Smooth muscle cell (in vitro differentiated cells): ENCODE results near the gene PRR14L. TPM values are rescaled to one million over a fixed set of nuclear protein-coding genes. Genes with fewer than 3 reads are reported as not detected.

Experiments
- DNase-seq: peaks from one replicate; lab custom pipeline; 2025; ENCODE audit not compliant: unreplicated experiment; lab: John Stamatoyannopoulos, UW
- H2AFZ ChIP-seq: fragments of 200-600 bp; sonication (generic); 2 replicates; pipeline ENCODE4 v1.6.0; 2016; ENCODE audit warnings: antibody characterized with exemption, low read depth, mild to moderate bottlenecking
- H3F3A ChIP-seq: fragments of 200-600 bp; sonication (generic); 2 replicates; pipeline ENCODE4 v1.6.0; 2017; ENCODE audit warnings: antibody characterized with exemption, low read depth
- H3K27ac ChIP-seq: fragments of 200-600 bp; sonication (generic); 2 replicates; pipeline ENCODE4 v1.5.1; 2016; ENCODE audit warnings: low read depth, mild to moderate bottlenecking
- H3K27me3 ChIP-seq: fragments of 200-600 bp; sonication (generic); 2 replicates; pipeline ENCODE4 v1.6.1; 2016; ENCODE audit warnings: low read depth, mild to moderate bottlenecking
- H3K36me3 ChIP-seq: fragments of 200-600 bp; sonication (generic); 2 replicates; pipeline ENCODE4 v1.5.1; 2016; ENCODE audit warnings: low read depth
- H3K4me1 ChIP-seq: fragments of 200-600 bp; sonication (generic); 2 replicates; pipeline ENCODE4 v1.5.1; 2016; ENCODE audit warnings: low read depth
- H3K4me2 ChIP-seq: fragments of 200-600 bp; sonication (generic); 2 replicates; pipeline ENCODE4 v1.6.0; 2016; ENCODE audit warnings: mild to moderate bottlenecking
- H3K4me3 ChIP-seq: fragments of 200-600 bp; sonication (generic); 2 replicates; pipeline ENCODE4 v1.5.1; 2016; ENCODE audit warnings: mild to moderate bottlenecking
- H3K79me2 ChIP-seq: fragments of 200-600 bp; sonication (generic); 2 replicates; pipeline ENCODE4 v1.6.0; 2016; ENCODE audit warnings: low read depth, mild to moderate bottlenecking
- H3K9ac ChIP-seq: fragments of 200-600 bp; sonication (generic); 2 replicates; pipeline ENCODE4 v1.6.0; 2016; ENCODE audit warnings: low read depth
- H3K9me3 ChIP-seq: fragments of 200-600 bp; sonication (generic); replicated peaks from 2 replicates; pipeline ENCODE4 v1.5.1; 2016; ENCODE audit warnings: low read depth
- H4K20me1 ChIP-seq: fragments of 200-600 bp; sonication (generic); 2 replicates; pipeline ENCODE4 v1.6.0; 2016; ENCODE audit warnings: low read depth
- CTCF ChIP-seq: fragments of 200-600 bp; sonication (generic); IDR thresholded peaks from 2 replicates; pipeline ENCODE4 v1.5.1; 2017; ENCODE audit warnings: borderline replicate concordance, mild to moderate bottlenecking, antibody characterized with exemption; ENCODE audit not compliant: insufficient read depth, poor library complexity, severe bottlenecking
- WGBS: methylation state at CpG from one replicate; pipeline ENCODE4 v1.1.7; 2016; ENCODE audit warnings: low lambda C conversion rate; 5-methylcytosine and 5-hydroxymethylcytosine counted together
- polyA plus RNA-seq: library from polyadenylated mRNA; unstranded; fragments of >200 nt; fragmentation: Nextera tagmentation; extraction: Ambion mirVana; gene quantifications from 2 replicates; pipeline ENCODE4 v1.2.1, GENCODE V29; 2016
- total RNA-seq: library from RNA; depleted of rRNA; stranded (reverse); fragments of >200 nt; gene quantifications from 2 replicates; pipeline ENCODE4 v1.2.3, GENCODE V29; 2014

PRR14L gene
- total and polyA plus RNA-seq, 2 experiments from 2014 or later, result 9.2 to 20.6 TPM

- Histone ChIP-seq H3K4me1 (peaks cover 32% of the 10 kb centered on the region), H3K4me3 (peak overlapping the region; percentile 60), H3K9me3 (no peaks in the 10 kb centered on the region), H3K79me2 (peaks cover 15% of the 10 kb centered on the region), H4K20me1 (no peaks in the 10 kb centered on the region), H3K9ac (peak overlapping the region; percentile 84), H3F3A (peaks cover 5% of the 10 kb centered on the region), H3K36me3 (no peaks in the 10 kb centered on the region), H2AFZ (peak overlapping the region; percentile 81), H3K4me2 (peak overlapping the region; percentile 91), H3K27ac (peak overlapping the region; percentile 89), H3K27me3 (no peaks in the 10 kb centered on the region)
- WGBS, result 6% methylated on average over 20 of the region's 20 CpGs
- TF ChIP-seq CTCF, result no peak
- peak; percentile 19 for DNase-seq
These were observed 3.2 kb upstream of the PRR14L start for GRCh38 chr22:31753005-31753633.

GRCh38 chr22:31752096-31752847, 2.3 kb upstream of the PRR14L start:
- H3K27ac ChIP-seq, result peak overlapping the region; percentile 89
- peaks cover 5% of the 10 kb centered on the region for H3F3A ChIP-seq
- peak overlapping the region; percentile 84 for H3K9ac ChIP-seq
- H3K4me3 ChIP-seq, result peak overlapping the region; percentile 60
- 71% methylated on average over 7 of the region's 7 CpGs for WGBS
- no peaks in the 10 kb centered on the region for H4K20me1 ChIP-seq
- H3K79me2 ChIP-seq, result peaks cover 23% of the 10 kb centered on the region
- H3K4me1 ChIP-seq, result peaks cover 37% of the 10 kb centered on the region
- H3K4me2 ChIP-seq, result peak overlapping the region; percentile 91
- H3K36me3 ChIP-seq, result no peaks in the 10 kb centered on the region
- H3K9me3 ChIP-seq, result no peaks in the 10 kb centered on the region
- no peak for DNase-seq
- no peak for TF ChIP-seq CTCF
- H2AFZ ChIP-seq, result peak overlapping the region; percentile 81
- no peaks in the 10 kb centered on the region for H3K27me3 ChIP-seq

- H3K4me1 ChIP-seq, result peaks cover 45% of the 10 kb centered on the region
- H3K36me3 ChIP-seq, result no peaks in the 10 kb centered on the region
- TF ChIP-seq CTCF, result no peak
- peak overlapping the region; percentile 83 for H3K4me3 ChIP-seq
- peak overlapping the region; percentile 92 for H2AFZ ChIP-seq
- H4K20me1 ChIP-seq, result no peaks in the 10 kb centered on the region
- peak overlapping the region; percentile 72 for H3K27ac ChIP-seq
- peak overlapping the region; percentile 92 for H3K9ac ChIP-seq
- H3F3A ChIP-seq, result peaks cover 5% of the 10 kb centered on the region
- H3K27me3 ChIP-seq, result no peaks in the 10 kb centered on the region
- H3K79me2 ChIP-seq, result peaks cover 40% of the 10 kb centered on the region
- no peaks in the 10 kb centered on the region for H3K9me3 ChIP-seq
- peak overlapping the region; percentile 90 for H3K4me2 ChIP-seq
- 71% methylated on average over 16 of the region's 16 CpGs for WGBS
- no peak for DNase-seq
These were observed 693 bp upstream of the PRR14L start for GRCh38 chr22:31750365-31751284.
